HepG2 (cell line): ENCODE data around the gene TBL3. TPM values are rescaled to one million over a fixed set of nuclear protein-coding genes. Genes with fewer than 3 reads are reported as not detected.

ENCODE experiments used
- GATA4 ChIP-seq: sonication (generic); IDR thresholded peaks from 2 replicates; pipeline ENCODE4 v1.6.1; 2016; ENCODE audit warnings: antibody characterized with exemption, low read depth, borderline replicate concordance
- KLF9 ChIP-seq: IDR thresholded peaks from 2 replicates; pipeline ENCODE4 v1.6.1; 2016; ENCODE audit warnings: low read depth
- PRMT3 ChIP-seq: sonication (generic); formaldehyde crosslinking; IDR thresholded peaks from 2 replicates; pipeline ENCODE4 v1.8.1; 2022; ENCODE audit warnings: low read depth, mild to moderate bottlenecking, moderate library complexity, missing genetic modification reagents, borderline replicate concordance
- SNAPC2 ChIP-seq: sonication (generic); formaldehyde crosslinking; IDR thresholded peaks from 2 replicates; pipeline ENCODE4 v1.8.1; 2022; ENCODE audit warnings: mild to moderate bottlenecking, missing genetic modification reagents
- SNRNP70 ChIP-seq: fragments of 200-400 bp; formaldehyde crosslinking; IDR thresholded peaks from 2 replicates; pipeline ENCODE4 v1.6.1; 2017; ENCODE audit warnings: mild to moderate bottlenecking, low read depth, low read length, moderate library complexity
- TP53 ChIP-seq: sonication (generic); formaldehyde crosslinking; conservative IDR thresholded peaks from 2 replicates; pipeline ENCODE4 v1.4.0; 2020; ENCODE audit warnings: missing genetic modification reagents
- ZC3H4 ChIP-seq: sonication (generic); formaldehyde crosslinking; IDR thresholded peaks from 2 replicates; pipeline ENCODE4 v1.4.0; 2020; ENCODE audit warnings: missing genetic modification reagents, borderline replicate concordance
- ZNF367 ChIP-seq: sonication (generic); formaldehyde crosslinking; IDR thresholded peaks from 2 replicates; pipeline ENCODE4 v1.4.0; 2020; ENCODE audit warnings: missing genetic modification reagents, borderline replicate concordance
- polyA plus RNA-seq, 8 experiments: library from polyadenylated mRNA; depleted of rRNA in 3 of 8; stranded (reverse) in 7 of 8; unstranded in 1 of 8; fragments of >200 nt; fragmentation: Illumina TruSeq in 4 of 8; extraction: Trizol in 4 of 8; gene quantifications; 2 replicates each; pipeline versions ENCODE4 v1.2.1 to v1.2.3, GENCODE V29; 2011 to 2016; ENCODE audit warnings: low read depth in 4 of 8, missing spikeins in 1 of 8, mixed read lengths in 1 of 8; ENCODE audit not compliant: insufficient read depth in 1 of 8
- total RNA-seq, 5 experiments: library from RNA; depleted of rRNA; stranded (reverse); fragments of >200 nt; fragmentation: Illumina TruSeq; extraction: Trizol; gene quantifications; 2 replicates each; pipeline ENCODE4 v1.2.3, GENCODE V29; 2016; ENCODE audit warnings: low read depth in 1 of 5
- TF ChIP-seq, protein P1 (sequence below), 2 experiments: sonication (generic) in 1 of 2; formaldehyde crosslinking in 1 of 2; IDR thresholded peaks; 2 replicates each; pipeline versions ENCODE4 v1.4.0 to v1.6.1; 2016 to 2020; ENCODE audit warnings: borderline replicate concordance in 1 of 2, low read depth in 1 of 2, mild to moderate bottlenecking in 1 of 2, missing genetic modification reagents in 1 of 2
- TF ChIP-seq, protein P2 (sequence below): sonication (generic); formaldehyde crosslinking; IDR thresholded peaks from 2 replicates; pipeline ENCODE4 v1.4.0; 2020; ENCODE audit warnings: missing genetic modification reagents
- TF ChIP-seq, protein P3 (sequence below): sonication (generic); formaldehyde crosslinking; IDR thresholded peaks from 2 replicates; pipeline ENCODE4 v1.5.0; 2020; ENCODE audit warnings: missing genetic modification reagents
- TF ChIP-seq, protein P4 (sequence below): sonication (generic); formaldehyde crosslinking; IDR thresholded peaks from 2 replicates; pipeline ENCODE4 v1.8.0; 2022; ENCODE audit warnings: missing genetic modification reagents, mild to moderate bottlenecking, moderate library complexity, borderline replicate concordance

Gene TBL3
- total and polyA plus RNA-seq, 2 of the 13 experiments (the other 11 are each of a cell fraction or from before 2014, with no cell fraction given): 16.8 to 38.0 TPM

DNA sequence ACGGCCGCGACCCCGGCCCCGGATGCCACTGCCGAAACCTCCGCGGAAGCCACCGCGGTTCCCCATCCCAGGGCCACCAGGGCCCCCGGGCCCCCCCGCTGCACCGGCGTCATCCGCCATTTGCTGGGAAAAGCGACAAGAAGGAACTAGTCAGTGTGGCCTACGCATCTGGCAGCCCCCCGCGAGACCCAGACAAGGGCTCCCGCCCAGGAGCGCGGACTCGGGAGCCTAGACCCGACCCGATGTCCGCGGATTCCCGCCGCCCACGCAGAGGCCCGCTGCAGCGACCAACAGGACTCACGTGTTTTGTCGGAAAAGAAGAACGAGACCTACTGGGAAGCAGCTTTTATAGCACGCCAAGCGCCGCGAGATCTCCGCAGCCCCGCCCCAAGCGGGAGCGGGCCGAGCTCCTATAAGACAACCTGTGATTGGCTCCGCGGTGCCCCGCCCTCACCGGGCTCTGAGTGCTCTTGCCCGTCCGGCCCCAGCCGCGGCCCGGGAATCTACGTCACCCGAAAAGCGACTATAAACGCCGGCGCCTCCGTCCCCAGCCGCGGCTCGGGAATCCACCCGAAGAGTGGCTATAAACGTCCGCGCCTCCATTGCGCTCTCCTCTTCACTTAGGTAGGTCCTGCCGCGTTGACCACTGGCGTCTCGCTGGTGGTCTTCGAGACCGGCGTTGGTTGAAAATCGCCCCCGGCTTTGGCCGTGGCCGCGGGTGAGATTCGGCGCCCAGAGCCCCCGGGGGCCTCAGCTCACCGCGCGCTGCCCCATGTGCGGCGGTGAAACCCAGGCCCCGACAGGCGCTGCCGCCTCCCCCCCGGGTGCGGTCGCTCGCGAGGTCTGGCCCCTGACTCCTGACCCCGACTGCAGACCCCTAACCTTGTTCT, 7.1 kb upstream of the TBL3 start, which contains the start of gene RPS2 (continued):
- TF ChIP-seq, protein P1, sequence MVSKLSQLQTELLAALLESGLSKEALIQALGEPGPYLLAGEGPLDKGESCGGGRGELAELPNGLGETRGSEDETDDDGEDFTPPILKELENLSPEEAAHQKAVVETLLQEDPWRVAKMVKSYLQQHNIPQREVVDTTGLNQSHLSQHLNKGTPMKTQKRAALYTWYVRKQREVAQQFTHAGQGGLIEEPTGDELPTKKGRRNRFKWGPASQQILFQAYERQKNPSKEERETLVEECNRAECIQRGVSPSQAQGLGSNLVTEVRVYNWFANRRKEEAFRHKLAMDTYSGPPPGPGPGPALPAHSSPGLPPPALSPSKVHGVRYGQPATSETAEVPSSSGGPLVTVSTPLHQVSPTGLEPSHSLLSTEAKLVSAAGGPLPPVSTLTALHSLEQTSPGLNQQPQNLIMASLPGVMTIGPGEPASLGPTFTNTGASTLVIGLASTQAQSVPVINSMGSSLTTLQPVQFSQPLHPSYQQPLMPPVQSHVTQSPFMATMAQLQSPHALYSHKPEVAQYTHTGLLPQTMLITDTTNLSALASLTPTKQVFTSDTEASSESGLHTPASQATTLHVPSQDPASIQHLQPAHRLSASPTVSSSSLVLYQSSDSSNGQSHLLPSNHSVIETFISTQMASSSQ (IDR thresholded peaks at IDR 0.05; ENCODE audit: low read depth): no peak
- TF ChIP-seq, protein P1 (CRISPR knock-in tag; IDR thresholded peaks at IDR 0.05; ENCODE audit: borderline replicate concordance): peak; percentile 40; the same call in 1 of the 2 replicates
- peak; percentile 81; the same call in 1 of the 2 replicates for TF ChIP-seq TP53 (CRISPR knock-in tag)
- peak; percentile 64; the same call in 1 of the 2 replicates for TF ChIP-seq PRMT3 (CRISPR knock-in tag)
- no peak for TF ChIP-seq ZNF367 (CRISPR knock-in tag)
- TF ChIP-seq, protein P2, sequence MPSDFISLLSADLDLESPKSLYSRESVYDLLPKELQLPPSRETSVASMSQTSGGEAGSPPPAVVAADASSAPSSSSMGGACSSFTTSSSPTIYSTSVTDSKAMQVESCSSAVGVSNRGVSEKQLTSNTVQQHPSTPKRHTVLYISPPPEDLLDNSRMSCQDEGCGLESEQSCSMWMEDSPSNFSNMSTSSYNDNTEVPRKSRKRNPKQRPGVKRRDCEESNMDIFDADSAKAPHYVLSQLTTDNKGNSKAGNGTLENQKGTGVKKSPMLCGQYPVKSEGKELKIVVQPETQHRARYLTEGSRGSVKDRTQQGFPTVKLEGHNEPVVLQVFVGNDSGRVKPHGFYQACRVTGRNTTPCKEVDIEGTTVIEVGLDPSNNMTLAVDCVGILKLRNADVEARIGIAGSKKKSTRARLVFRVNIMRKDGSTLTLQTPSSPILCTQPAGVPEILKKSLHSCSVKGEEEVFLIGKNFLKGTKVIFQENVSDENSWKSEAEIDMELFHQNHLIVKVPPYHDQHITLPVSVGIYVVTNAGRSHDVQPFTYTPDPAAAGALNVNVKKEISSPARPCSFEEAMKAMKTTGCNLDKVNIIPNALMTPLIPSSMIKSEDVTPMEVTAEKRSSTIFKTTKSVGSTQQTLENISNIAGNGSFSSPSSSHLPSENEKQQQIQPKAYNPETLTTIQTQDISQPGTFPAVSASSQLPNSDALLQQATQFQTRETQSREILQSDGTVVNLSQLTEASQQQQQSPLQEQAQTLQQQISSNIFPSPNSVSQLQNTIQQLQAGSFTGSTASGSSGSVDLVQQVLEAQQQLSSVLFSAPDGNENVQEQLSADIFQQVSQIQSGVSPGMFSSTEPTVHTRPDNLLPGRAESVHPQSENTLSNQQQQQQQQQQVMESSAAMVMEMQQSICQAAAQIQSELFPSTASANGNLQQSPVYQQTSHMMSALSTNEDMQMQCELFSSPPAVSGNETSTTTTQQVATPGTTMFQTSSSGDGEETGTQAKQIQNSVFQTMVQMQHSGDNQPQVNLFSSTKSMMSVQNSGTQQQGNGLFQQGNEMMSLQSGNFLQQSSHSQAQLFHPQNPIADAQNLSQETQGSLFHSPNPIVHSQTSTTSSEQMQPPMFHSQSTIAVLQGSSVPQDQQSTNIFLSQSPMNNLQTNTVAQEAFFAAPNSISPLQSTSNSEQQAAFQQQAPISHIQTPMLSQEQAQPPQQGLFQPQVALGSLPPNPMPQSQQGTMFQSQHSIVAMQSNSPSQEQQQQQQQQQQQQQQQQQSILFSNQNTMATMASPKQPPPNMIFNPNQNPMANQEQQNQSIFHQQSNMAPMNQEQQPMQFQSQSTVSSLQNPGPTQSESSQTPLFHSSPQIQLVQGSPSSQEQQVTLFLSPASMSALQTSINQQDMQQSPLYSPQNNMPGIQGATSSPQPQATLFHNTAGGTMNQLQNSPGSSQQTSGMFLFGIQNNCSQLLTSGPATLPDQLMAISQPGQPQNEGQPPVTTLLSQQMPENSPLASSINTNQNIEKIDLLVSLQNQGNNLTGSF (CRISPR knock-in tag): peak; percentile 56; the same call in 1 of the 2 replicates
- TF ChIP-seq SNAPC2: 0 out of 2 replicates have a peak, but pooled peaks have one; percentile 41
- peak; percentile 84; the same call in 1 of the 2 replicates for TF ChIP-seq GATA4
- peak; percentile 84; the same call in 1 of the 2 replicates for TF ChIP-seq ZC3H4 (CRISPR knock-in tag)
- no peak for TF ChIP-seq KLF9 (CRISPR knock-in tag)
- TF ChIP-seq, protein P3, sequence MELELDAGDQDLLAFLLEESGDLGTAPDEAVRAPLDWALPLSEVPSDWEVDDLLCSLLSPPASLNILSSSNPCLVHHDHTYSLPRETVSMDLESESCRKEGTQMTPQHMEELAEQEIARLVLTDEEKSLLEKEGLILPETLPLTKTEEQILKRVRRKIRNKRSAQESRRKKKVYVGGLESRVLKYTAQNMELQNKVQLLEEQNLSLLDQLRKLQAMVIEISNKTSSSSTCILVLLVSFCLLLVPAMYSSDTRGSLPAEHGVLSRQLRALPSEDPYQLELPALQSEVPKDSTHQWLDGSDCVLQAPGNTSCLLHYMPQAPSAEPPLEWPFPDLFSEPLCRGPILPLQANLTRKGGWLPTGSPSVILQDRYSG (CRISPR knock-in tag): no peak
- TF ChIP-seq, protein P4, sequence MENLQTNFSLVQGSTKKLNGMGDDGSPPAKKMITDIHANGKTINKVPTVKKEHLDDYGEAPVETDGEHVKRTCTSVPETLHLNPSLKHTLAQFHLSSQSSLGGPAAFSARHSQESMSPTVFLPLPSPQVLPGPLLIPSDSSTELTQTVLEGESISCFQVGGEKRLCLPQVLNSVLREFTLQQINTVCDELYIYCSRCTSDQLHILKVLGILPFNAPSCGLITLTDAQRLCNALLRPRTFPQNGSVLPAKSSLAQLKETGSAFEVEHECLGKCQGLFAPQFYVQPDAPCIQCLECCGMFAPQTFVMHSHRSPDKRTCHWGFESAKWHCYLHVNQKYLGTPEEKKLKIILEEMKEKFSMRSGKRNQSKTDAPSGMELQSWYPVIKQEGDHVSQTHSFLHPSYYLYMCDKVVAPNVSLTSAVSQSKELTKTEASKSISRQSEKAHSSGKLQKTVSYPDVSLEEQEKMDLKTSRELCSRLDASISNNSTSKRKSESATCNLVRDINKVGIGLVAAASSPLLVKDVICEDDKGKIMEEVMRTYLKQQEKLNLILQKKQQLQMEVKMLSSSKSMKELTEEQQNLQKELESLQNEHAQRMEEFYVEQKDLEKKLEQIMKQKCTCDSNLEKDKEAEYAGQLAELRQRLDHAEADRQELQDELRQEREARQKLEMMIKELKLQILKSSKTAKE (CRISPR knock-in tag): no peak
- TF ChIP-seq SNRNP70: no peak
